Body of pancreas (tissue), 4 donors: ENCODE measurements around the gene CIAPIN1. TPM values are rescaled to one million over a fixed set of nuclear protein-coding genes. Genes with fewer than 3 reads are reported as not detected.

ENCODE experiments used
- ATAC-seq: fragments of 150-250 bp; one replicate; pipeline ENCODE4 v1.9.1; 2016
- DNase-seq, 4 donors: peaks; one replicate each; pipeline ENCODE4 v3.0.0-alpha.2; 2019
- H3K27ac ChIP-seq, 4 donors: fragments of 200-600 bp; sonication (generic); 1 replicate in 3 of 4; 2 replicates in 1 of 4; pipeline versions ENCODE4 v1.5.1 to v1.6.1; 2016 to 2019; ENCODE audit warnings: mild to moderate bottlenecking in 1 of 4, mixed read lengths in 1 of 4, moderate library complexity in 1 of 4
- H3K27me3 ChIP-seq, 2 donors: fragments of 200-600 bp; sonication (generic); one replicate each; pipeline ENCODE4 v1.6.0; 2016; ENCODE audit warnings: mild to moderate bottlenecking in 1 of 2
- H3K36me3 ChIP-seq, 2 donors: fragments of 200-600 bp; sonication (generic); replicated peaks in 1 of 2; 2 replicates each; pipeline ENCODE4 v1.5.1; 2016; ENCODE audit warnings: low read depth in 2 of 2; ENCODE audit not compliant: insufficient read depth in 1 of 2
- H3K4me1 ChIP-seq: fragments of 200-600 bp; sonication (generic); one replicate; pipeline ENCODE4 v1.6.0; 2016
- H3K4me3 ChIP-seq, 2 donors: fragments of 200-600 bp; sonication (generic); 1 replicate in 1 of 2; 2 replicates in 1 of 2; pipeline ENCODE4 v1.5.1; 2016 to 2019
- H3K9me3 ChIP-seq, 3 donors: fragments of 200-600 bp; sonication (generic); 1 replicate in 2 of 3; 2 replicates in 1 of 3; pipeline ENCODE4 v1.5.1; 2016
- CTCF ChIP-seq, 7 experiments: fragments of 450-650 bp in 4 of 7; fragments of 200-600 bp in 3 of 7; sonication (generic) in 3 of 7; IDR thresholded peaks; one replicate each; pipeline ENCODE4 v1.5.1; 2016 to 2019; ENCODE audit warnings: antibody characterized with exemption in 7 of 7
- POLR2A ChIP-seq, 3 donors: fragments of 450-650 bp; IDR thresholded peaks; one replicate each; pipeline ENCODE4 v1.6.1; 2016; ENCODE audit warnings: antibody characterized with exemption in 3 of 3, mild to moderate bottlenecking in 2 of 3
- WGBS, 2 donors: methylation state at CpG; one replicate each; pipeline ENCODE4 v1.1.5; 2017; 5-methylcytosine and 5-hydroxymethylcytosine counted together
- intact Hi-C: fragments of 100-400 bp; cut with DNase I; formaldehyde crosslinking; loops from one replicate; pipeline ENCODE4 v1.15.1; 2023
- total RNA-seq, 2 donors: library from RNA; depleted of rRNA; stranded (reverse); fragments of >200 nt; gene quantifications; one replicate each; pipeline ENCODE4 v1.1.0, GENCODE V29; 2016

CIAPIN1 gene
- total RNA-seq, 2 donors from 2014 or later: 13.5 to 19.4 TPM

- no peak overlapping the region for H3K27ac ChIP-seq
- TF ChIP-seq CTCF (IDR thresholded peaks at IDR 0.05) (no peak), POLR2A (IDR thresholded peaks at IDR 0.05) (no peak)
- WGBS, 2 donors: 45 to 73% methylated on average over 3 to 5 of the region's 5 CpGs
These were observed 62.1 kb downstream of the CIAPIN1 start for GRCh38 chr16:57385083-57385482.

GRCh38 chr16:57384248-57385070, 62.7 kb downstream of the CIAPIN1 start:
- Histone ChIP-seq H3K9me3 (no peaks in the 10 kb centered on the region), H3K4me1 (peaks cover 7% of the 10 kb centered on the region), H3K4me3 (no peak overlapping the region), H3K27ac (no peak overlapping the region), H3K36me3 (no peaks in the 10 kb centered on the region), H3K27me3 (no peaks in the 10 kb centered on the region)
- DNase-seq (no peak), ATAC-seq (no peak)
- intact Hi-C loops: no loop called here
- no peak for TF ChIP-seq CTCF (IDR thresholded peaks at IDR 0.05)
- TF ChIP-seq POLR2A (IDR thresholded peaks at IDR 0.05): no peak
- 54 to 73% methylated on average over 7 to 11 of the region's 11 CpGs for WGBS, 2 donors

More at GRCh38 chr16:57385083-57385482, 62.1 kb downstream of the CIAPIN1 start:
- H3K4me3 ChIP-seq: no peak overlapping the region
- no peaks in the 10 kb centered on the region for H3K9me3 ChIP-seq
- H3K27me3 ChIP-seq: no peaks in the 10 kb centered on the region
- intact Hi-C loops: no loop called here
- no peaks in the 10 kb centered on the region for H3K36me3 ChIP-seq
- DNase-seq (no peak), ATAC-seq (no peak)
- peaks cover 7% of the 10 kb centered on the region for H3K4me1 ChIP-seq

GRCh38 chr16:57383276-57384247, 63.6 kb downstream of the CIAPIN1 start:
- TF ChIP-seq POLR2A (IDR thresholded peaks at IDR 0.05) (no peak), CTCF (IDR thresholded peaks at IDR 0.05) (no peak)
- WGBS, 2 donors: 77 to 85% methylated on average over 8 of the region's 8 CpGs
- intact Hi-C loops: no loop called here
- DNase-seq (no peak), ATAC-seq (no peak)
- Histone ChIP-seq H3K27ac (no peak overlapping the region), H3K9me3 (no peaks in the 10 kb centered on the region), H3K27me3 (no peaks in the 10 kb centered on the region), H3K4me1 (peaks cover 7% of the 10 kb centered on the region), H3K4me3 (no peak overlapping the region), H3K36me3 (no peaks in the 10 kb centered on the region)

GRCh38 chr16:57382535-57383275, 64.5 kb downstream of the CIAPIN1 start:
- no peak for DNase-seq

More at GRCh38 chr16:57382535-57383275, 64.5 kb downstream of the CIAPIN1 start:
- no peak for ATAC-seq
- Histone ChIP-seq H3K4me1 (peaks cover 7% of the 10 kb centered on the region), H3K4me3 (no peak overlapping the region), H3K27me3 (no peaks in the 10 kb centered on the region), H3K27ac (no peak overlapping the region), H3K36me3 (no peaks in the 10 kb centered on the region), H3K9me3 (no peaks in the 10 kb centered on the region)
- intact Hi-C loops: no loop called here
- TF ChIP-seq CTCF (IDR thresholded peaks at IDR 0.05) (no peak), POLR2A (IDR thresholded peaks at IDR 0.05) (no peak)
- WGBS, 2 donors: 88 to 94% methylated on average over 6 to 13 of the region's 16 CpGs
